DOHH2 (cell line): ENCODE data around the gene USF1.
A peak's percentile ranks its signal among the peaks of the same experiment; 100 is the strongest.
"Not testable (repeated sequence)": the region's sequence is repeated elsewhere in the genome, so short reads cannot be mapped to it uniquely, and the experiment has no call there.

Experiments used
- H3F3A ChIP-seq: fragments of 200-600 bp; sonication (generic), shearing (Covaris generic); 2 replicates; pipeline ENCODE4 v1.6.0; 2016; ENCODE audit warnings: antibody characterized with exemption, mild to moderate bottlenecking; ENCODE audit not compliant: control insufficient read depth, insufficient read depth
- H3K27ac ChIP-seq: fragments of 200-600 bp; sonication (generic); 2 replicates; pipeline ENCODE4 v1.5.1; 2014; ENCODE audit warnings: low read depth, mild to moderate bottlenecking, low read length, moderate library complexity
- H3K27me3 ChIP-seq: fragments of 200-600 bp; sonication (generic); 2 replicates; pipeline ENCODE4 v1.6.1; 2014; ENCODE audit warnings: mild to moderate bottlenecking, low read length, mixed read lengths; ENCODE audit not compliant: control insufficient read depth
- H3K36me3 ChIP-seq: fragments of 200-600 bp; sonication (generic); 2 replicates; pipeline ENCODE4 v1.6.1; 2014; ENCODE audit warnings: mild to moderate bottlenecking, low read length, moderate library complexity, mixed read lengths; ENCODE audit not compliant: control insufficient read depth
- H3K4me1 ChIP-seq: fragments of 200-600 bp; sonication (generic); 2 replicates; pipeline ENCODE4 v1.6.1; 2014; ENCODE audit warnings: mild to moderate bottlenecking, low read length, mixed read lengths; ENCODE audit not compliant: control insufficient read depth
- H3K4me2 ChIP-seq: fragments of 200-600 bp; sonication (generic); 2 replicates; pipeline ENCODE4 v1.6.0; 2014; ENCODE audit warnings: mild to moderate bottlenecking, low read length, moderate library complexity
- H3K4me3 ChIP-seq: fragments of 200-600 bp; sonication (generic); 2 replicates; pipeline ENCODE4 v1.5.1; 2014; ENCODE audit warnings: mild to moderate bottlenecking, low read length, mixed read lengths
- H3K79me2 ChIP-seq: fragments of 200-600 bp; sonication (generic); 2 replicates; pipeline ENCODE4 v1.6.1; 2014; ENCODE audit warnings: mild to moderate bottlenecking, low read length, mixed read lengths; ENCODE audit not compliant: control insufficient read depth
- H3K9me2 ChIP-seq: fragments of 200-600 bp; sonication (generic); replicated peaks from 2 replicates; pipeline ENCODE4 v1.6.1; 2014; ENCODE audit warnings: mild to moderate bottlenecking, low read length, mixed read lengths; ENCODE audit not compliant: control insufficient read depth
- H3K9me3 ChIP-seq: fragments of 200-600 bp; sonication (generic); 2 replicates; pipeline ENCODE4 v1.6.1; 2014; ENCODE audit warnings: antibody characterized with exemption, low read length, mixed read lengths; ENCODE audit not compliant: control insufficient read depth, insufficient read depth
- H4K20me1 ChIP-seq: fragments of 200-600 bp; sonication (generic); 2 replicates; pipeline ENCODE4 v1.6.0; 2014; ENCODE audit warnings: low read depth, mild to moderate bottlenecking, antibody characterized with exemption, low read length, moderate library complexity; ENCODE audit not compliant: control insufficient read depth, insufficient read depth
- CTCF ChIP-seq: fragments of 200-600 bp; sonication (generic); IDR thresholded peaks from one replicate; pipeline ENCODE4 v1.5.1; 2014; ENCODE audit warnings: antibody characterized with exemption, mild to moderate bottlenecking, low read depth, low read length; ENCODE audit not compliant: poor library complexity, severe bottlenecking
- EZH2phosphoT487 ChIP-seq: fragments of 200-600 bp; sonication (generic); IDR thresholded peaks from 2 replicates; pipeline ENCODE4 v1.6.1; 2017; ENCODE audit warnings: borderline replicate concordance, mild to moderate bottlenecking, antibody characterized with exemption, low read length, moderate library complexity, mixed read lengths

The USF1 gene

GRCh38 chr1:160997323-160998038 is 48.3 kb downstream of the USF1 start:
- H3K79me2 ChIP-seq = no peaks in the 10 kb centered on the region
- H3K27me3 ChIP-seq = no peaks in the 10 kb centered on the region
- H3K27ac ChIP-seq = no peak overlapping the region
- no peaks in the 10 kb centered on the region; the same call in 1 of the 2 replicates for H4K20me1 ChIP-seq
- H3F3A ChIP-seq = 0 out of 2 replicates have a peak, but pooled peaks cover 4% of the 10 kb centered on the region
- H3K4me2 ChIP-seq = no peak overlapping the region
- no peaks in the 10 kb centered on the region for H3K9me3 ChIP-seq
- no peaks in the 10 kb centered on the region for H3K9me2 ChIP-seq
- H3K4me1 ChIP-seq = no peaks in the 10 kb centered on the region
- H3K4me3 ChIP-seq = no peak overlapping the region
- peaks cover 5% of the 10 kb centered on the region; the same call in 1 of the 2 replicates for H3K36me3 ChIP-seq
- TF ChIP-seq EZH2phosphoT487 (no peak), CTCF (peak; percentile 66)

- Histone ChIP-seq H3K4me2 (no peak overlapping the region), H3K9me2 (no peaks in the 10 kb centered on the region), H3K36me3 (peaks cover 5% of the 10 kb centered on the region; the same call in 1 of the 2 replicates), H4K20me1 (no peaks in the 10 kb centered on the region; the same call in 1 of the 2 replicates), H3K27me3 (no peaks in the 10 kb centered on the region), H3K4me1 (no peaks in the 10 kb centered on the region), H3K27ac (no peak overlapping the region), H3K9me3 (no peaks in the 10 kb centered on the region), H3F3A (0 out of 2 replicates have a peak, but pooled peaks cover 4% of the 10 kb centered on the region), H3K4me3 (no peak overlapping the region), H3K79me2 (no peaks in the 10 kb centered on the region)
- TF ChIP-seq EZH2phosphoT487 = no peak
- TF ChIP-seq CTCF = no peak
Observed at GRCh38 chr1:160996178-160996577, 49.6 kb downstream of the USF1 start.

GRCh38 chr1:160993544-160994193 is 52.1 kb downstream of the USF1 start:
- Histone ChIP-seq H3K4me3 (no peak overlapping the region), H3K27ac (no peak overlapping the region), H3K4me2 (no peak overlapping the region), H3K4me1 (peaks cover 2% of the 10 kb centered on the region), H3K27me3 (no peaks in the 10 kb centered on the region), H3K36me3 (no peaks in the 10 kb centered on the region; the same call in 1 of the 2 replicates), H3K9me3 (no peaks in the 10 kb centered on the region), H4K20me1 (no peaks in the 10 kb centered on the region; the same call in 1 of the 2 replicates), H3K79me2 (no peaks in the 10 kb centered on the region), H3K9me2 (no peaks in the 10 kb centered on the region), H3F3A (peaks cover 4% of the 10 kb centered on the region; the same call in 1 of the 2 replicates)
- TF ChIP-seq CTCF (peak; percentile 44), EZH2phosphoT487 (no peak)

- not testable (repeated sequence) for H3K27ac ChIP-seq, H3K4me1 ChIP-seq, H3K27me3 ChIP-seq, H3F3A ChIP-seq, H3K9me2 ChIP-seq, H3K4me3 ChIP-seq, H3K9me3 ChIP-seq, H4K20me1 ChIP-seq, H3K36me3 ChIP-seq, H3K79me2 ChIP-seq, H3K4me2 ChIP-seq
Observed at GRCh38 chr1:160992036-160992435, 53.7 kb downstream of the USF1 start.
